ENCODE measurements around the gene COL27A1.
A peak's percentile ranks its signal among the peaks of the same experiment; 100 is the strongest.

COL27A1 gene

GRCh38 chr9:114210136-114210535, 54.8 kb downstream of the COL27A1 start:
- Mint-ChIP-seq H3K4me3 (no peak overlapping the region), H3K27me3 (no peaks in the 10 kb centered on the region), H3K4me1 (no peaks in the 10 kb centered on the region), H3K27ac (no peak overlapping the region), H3K9me3 (no peaks in the 10 kb centered on the region)
- ATAC-seq: no peak
- no peak for DNase-seq

GRCh38 chr9:114210691-114211276, 55.4 kb downstream of the COL27A1 start:
- Mint-ChIP-seq H3K4me1 (no peaks in the 10 kb centered on the region), H3K27ac (no peak overlapping the region), H3K27me3 (no peaks in the 10 kb centered on the region), H3K4me3 (no peak overlapping the region), H3K9me3 (no peaks in the 10 kb centered on the region)
- no peak for DNase-seq
- ATAC-seq: no peak

GRCh38 chr9:114212826-114213225, 57.5 kb downstream of the COL27A1 start:
- H3K27me3 Mint-ChIP-seq: no peaks in the 10 kb centered on the region
- H3K9me3 Mint-ChIP-seq: no peaks in the 10 kb centered on the region
- H3K4me3 Mint-ChIP-seq: no peak overlapping the region
- H3K27ac Mint-ChIP-seq: no peak overlapping the region
- H3K4me1 Mint-ChIP-seq: no peaks in the 10 kb centered on the region
- no peak for ATAC-seq
- no peak for DNase-seq

GRCh38 chr9:114213566-114213965, 58.2 kb downstream of the COL27A1 start:
- no peaks in the 10 kb centered on the region for H3K27me3 Mint-ChIP-seq
- DNase-seq (no peak), ATAC-seq (no peak)
- no peaks in the 10 kb centered on the region for H3K4me1 Mint-ChIP-seq
- H3K4me3 Mint-ChIP-seq: no peak overlapping the region
- H3K27ac Mint-ChIP-seq: peak overlapping the region in 1 of 2 donors; percentile 66
- no peaks in the 10 kb centered on the region for H3K9me3 Mint-ChIP-seq

- ATAC-seq (no peak), DNase-seq (no peak)
- Mint-ChIP-seq H3K27me3 (no peaks in the 10 kb centered on the region), H3K4me3 (no peak overlapping the region), H3K9me3 (no peaks in the 10 kb centered on the region), H3K4me1 (no peaks in the 10 kb centered on the region), H3K27ac (no peak overlapping the region)
Observed at GRCh38 chr9:114214181-114214580, 58.8 kb downstream of the COL27A1 start.

- no peaks in the 10 kb centered on the region for H3K4me1 Mint-ChIP-seq
- H3K27me3 Mint-ChIP-seq: no peaks in the 10 kb centered on the region
- no peaks in the 10 kb centered on the region for H3K9me3 Mint-ChIP-seq
- H3K4me3 Mint-ChIP-seq: no peak overlapping the region
- no peak for ATAC-seq
- no peak overlapping the region for H3K27ac Mint-ChIP-seq
- DNase-seq: no peak
Observed at GRCh38 chr9:114214686-114215414, 59.5 kb downstream of the COL27A1 start.

- no peak overlapping the region for H3K27ac Mint-ChIP-seq
- no peaks in the 10 kb centered on the region for H3K4me1 Mint-ChIP-seq
- no peaks in the 10 kb centered on the region for H3K27me3 Mint-ChIP-seq
- H3K9me3 Mint-ChIP-seq: no peaks in the 10 kb centered on the region
- no peak for DNase-seq
- H3K4me3 Mint-ChIP-seq: no peak overlapping the region
- no peak for ATAC-seq
Observed at GRCh38 chr9:114216081-114216480, 60.7 kb downstream of the COL27A1 start.

GRCh38 chr9:114216976-114217375, 61.6 kb downstream of the COL27A1 start:
- no peaks in the 10 kb centered on the region for H3K27me3 Mint-ChIP-seq
- H3K4me1 Mint-ChIP-seq: no peaks in the 10 kb centered on the region
- no peak overlapping the region for H3K27ac Mint-ChIP-seq
- no peaks in the 10 kb centered on the region for H3K9me3 Mint-ChIP-seq
- DNase-seq (no peak), ATAC-seq (no peak)
- H3K4me3 Mint-ChIP-seq: no peak overlapping the region

GRCh38 chr9:114218264-114219120, 63.2 kb downstream of the COL27A1 start:
- Mint-ChIP-seq H3K9me3 (no peaks in the 10 kb centered on the region), H3K4me1 (no peaks in the 10 kb centered on the region), H3K27me3 (no peaks in the 10 kb centered on the region), H3K4me3 (no peak overlapping the region), H3K27ac (no peak overlapping the region)
- DNase-seq: no peak
- no peak for ATAC-seq

- Mint-ChIP-seq H3K9me3 (no peaks in the 10 kb centered on the region), H3K27me3 (no peaks in the 10 kb centered on the region), H3K4me1 (no peaks in the 10 kb centered on the region), H3K4me3 (no peak overlapping the region), H3K27ac (no peak overlapping the region)
- ATAC-seq: no peak
- no peak for DNase-seq
Observed at GRCh38 chr9:114220061-114220541, 64.8 kb downstream of the COL27A1 start.

- DNase-seq (no peak), ATAC-seq (no peak)
- Mint-ChIP-seq H3K27ac (peak overlapping the region; percentile 43 to 90), H3K4me3 (no peak overlapping the region), H3K27me3 (no peaks in the 10 kb centered on the region), H3K4me1 (no peaks in the 10 kb centered on the region), H3K9me3 (no peaks in the 10 kb centered on the region)
Observed at GRCh38 chr9:114221706-114222465, 66.5 kb downstream of the COL27A1 start.

GRCh38 chr9:114223564-114224246, 68.4 kb downstream of the COL27A1 start:
- no peak for ATAC-seq

GRCh38 chr9:114224247-114224610, 68.9 kb downstream of the COL27A1 start:
- Mint-ChIP-seq H3K27me3 (no peaks in the 10 kb centered on the region), H3K9me3 (no peaks in the 10 kb centered on the region), H3K4me3 (no peak overlapping the region), H3K27ac (no peak overlapping the region), H3K4me1 (no peaks in the 10 kb centered on the region)
- DNase-seq: no peak
- no peak for ATAC-seq

More at GRCh38 chr9:114223564-114224246, 68.4 kb downstream of the COL27A1 start:
- Mint-ChIP-seq H3K4me1 (no peaks in the 10 kb centered on the region), H3K27me3 (no peaks in the 10 kb centered on the region), H3K27ac (peak overlapping the region in 1 of 2 donors; percentile 74), H3K9me3 (no peaks in the 10 kb centered on the region), H3K4me3 (no peak overlapping the region)
- no peak for DNase-seq

GRCh38 chr9:114225561-114226212, 70.3 kb downstream of the COL27A1 start:
- Mint-ChIP-seq H3K27me3 (no peaks in the 10 kb centered on the region), H3K4me3 (no peak overlapping the region), H3K9me3 (no peaks in the 10 kb centered on the region), H3K4me1 (no peaks in the 10 kb centered on the region), H3K27ac (no peak overlapping the region)
- DNase-seq (no peak), ATAC-seq (no peak)
